Suprapubic skin (tissue), 4 donors: Measurements from ENCODE around the gene RFX2. TPM values are rescaled to one million over a fixed set of nuclear protein-coding genes. Genes with fewer than 3 reads are reported as not detected.
"Not testable (repeated sequence)": the region's sequence is repeated elsewhere in the genome, so short reads cannot be mapped to it uniquely, and the experiment has no call there.

ENCODE experiments used
- DNase-seq, 2 donors: peaks; one replicate each; pipeline ENCODE4 v3.0.0-alpha.2; 2019; ENCODE audit warnings: low spot score in 2 of 2
- H3K27ac ChIP-seq: fragments of 200-600 bp; sonication (generic); one replicate; pipeline ENCODE4 v1.5.1; 2019
- H3K27me3 ChIP-seq: fragments of 200-600 bp; sonication (generic); one replicate; pipeline ENCODE4 v1.5.1; 2019
- H3K36me3 ChIP-seq: fragments of 200-600 bp; sonication (generic); one replicate; pipeline ENCODE4 v1.5.1; 2019
- H3K4me1 ChIP-seq: fragments of 200-600 bp; sonication (generic); one replicate; pipeline ENCODE4 v1.5.1; 2019
- H3K4me3 ChIP-seq: fragments of 200-600 bp; sonication (generic); one replicate; pipeline ENCODE4 v1.5.1; 2019; ENCODE audit warnings: mild to moderate bottlenecking
- H3K9me3 ChIP-seq: fragments of 200-600 bp; sonication (generic); one replicate; pipeline ENCODE4 v1.5.1; 2019
- EP300 ChIP-seq: sonication (generic); formaldehyde crosslinking; IDR thresholded peaks from one replicate; pipeline ENCODE4 v1.6.1; 2017; ENCODE audit warnings: antibody characterized with exemption
- POLR2A ChIP-seq, 2 donors: fragments of 450-650 bp; IDR thresholded peaks; one replicate each; pipeline ENCODE4 v1.6.1; 2017; ENCODE audit warnings: antibody characterized with exemption in 2 of 2, mild to moderate bottlenecking in 2 of 2, moderate library complexity in 2 of 2
- POLR2AphosphoS5 ChIP-seq, 3 donors: sonication (generic); formaldehyde crosslinking; IDR thresholded peaks; one replicate each; pipeline ENCODE4 v1.6.1; 2017; ENCODE audit warnings: antibody characterized with exemption in 3 of 3
- WGBS: methylation state at CpG from one replicate; pipeline ENCODE4 v1.1.5; 2018; 5-methylcytosine and 5-hydroxymethylcytosine counted together
- total RNA-seq, 4 donors: library from RNA; depleted of rRNA; stranded (reverse); fragments of >200 nt; gene quantifications; one replicate each; pipeline ENCODE4 v1.1.0, GENCODE V29; 2016
- TF ChIP-seq, protein P1 (sequence below), 2 donors: fragments of 200-600 bp in 1 of 2; fragments of 450-650 bp in 1 of 2; sonication (generic) in 1 of 2; IDR thresholded peaks; one replicate each; pipeline ENCODE4 v1.5.1; 2016 to 2019; ENCODE audit warnings: antibody characterized with exemption in 2 of 2, mild to moderate bottlenecking in 1 of 2, moderate library complexity in 1 of 2

Gene RFX2
- total RNA-seq, 4 donors from 2014 or later = 28.8 to 62.0 (median 43.5) TPM

DNA sequence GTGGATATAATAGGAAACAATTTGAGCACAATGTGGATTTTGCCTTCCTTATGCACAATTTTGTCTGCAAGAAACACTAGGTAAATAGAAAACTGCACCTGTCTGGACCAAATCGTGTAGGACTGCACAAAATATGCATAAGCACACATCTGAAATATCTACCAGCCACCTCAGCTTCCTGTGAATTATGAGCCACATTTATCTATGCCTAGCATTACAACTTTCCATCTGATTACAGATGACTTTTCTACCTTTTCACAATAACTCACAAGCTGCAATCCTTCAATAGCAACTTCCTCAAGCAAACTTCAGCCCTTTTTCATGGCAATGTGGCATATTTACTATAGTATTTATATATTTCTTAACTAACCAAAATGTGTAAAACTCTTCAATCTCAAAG lies 5.7 kb upstream of the RFX2 start:
- Histone ChIP-seq H3K27ac (no peak overlapping the region), H3K9me3 (no peaks in the 10 kb centered on the region), H3K27me3 (no peaks in the 10 kb centered on the region), H3K4me1 (peaks cover 4% of the 10 kb centered on the region), H3K36me3 (no peaks in the 10 kb centered on the region), H3K4me3 (no peak overlapping the region)
- TF ChIP-seq EP300 (no peak), POLR2AphosphoS5 (IDR thresholded peaks at IDR 0.05) (no peak), POLR2A (IDR thresholded peaks at IDR 0.05) (no peak)
- TF ChIP-seq, protein P1, sequence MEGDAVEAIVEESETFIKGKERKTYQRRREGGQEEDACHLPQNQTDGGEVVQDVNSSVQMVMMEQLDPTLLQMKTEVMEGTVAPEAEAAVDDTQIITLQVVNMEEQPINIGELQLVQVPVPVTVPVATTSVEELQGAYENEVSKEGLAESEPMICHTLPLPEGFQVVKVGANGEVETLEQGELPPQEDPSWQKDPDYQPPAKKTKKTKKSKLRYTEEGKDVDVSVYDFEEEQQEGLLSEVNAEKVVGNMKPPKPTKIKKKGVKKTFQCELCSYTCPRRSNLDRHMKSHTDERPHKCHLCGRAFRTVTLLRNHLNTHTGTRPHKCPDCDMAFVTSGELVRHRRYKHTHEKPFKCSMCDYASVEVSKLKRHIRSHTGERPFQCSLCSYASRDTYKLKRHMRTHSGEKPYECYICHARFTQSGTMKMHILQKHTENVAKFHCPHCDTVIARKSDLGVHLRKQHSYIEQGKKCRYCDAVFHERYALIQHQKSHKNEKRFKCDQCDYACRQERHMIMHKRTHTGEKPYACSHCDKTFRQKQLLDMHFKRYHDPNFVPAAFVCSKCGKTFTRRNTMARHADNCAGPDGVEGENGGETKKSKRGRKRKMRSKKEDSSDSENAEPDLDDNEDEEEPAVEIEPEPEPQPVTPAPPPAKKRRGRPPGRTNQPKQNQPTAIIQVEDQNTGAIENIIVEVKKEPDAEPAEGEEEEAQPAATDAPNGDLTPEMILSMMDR (IDR thresholded peaks at IDR 0.05) = no peak
- no peak for DNase-seq
- WGBS = 45% methylated on average over 1 of the region's 1 CpG

DNA sequence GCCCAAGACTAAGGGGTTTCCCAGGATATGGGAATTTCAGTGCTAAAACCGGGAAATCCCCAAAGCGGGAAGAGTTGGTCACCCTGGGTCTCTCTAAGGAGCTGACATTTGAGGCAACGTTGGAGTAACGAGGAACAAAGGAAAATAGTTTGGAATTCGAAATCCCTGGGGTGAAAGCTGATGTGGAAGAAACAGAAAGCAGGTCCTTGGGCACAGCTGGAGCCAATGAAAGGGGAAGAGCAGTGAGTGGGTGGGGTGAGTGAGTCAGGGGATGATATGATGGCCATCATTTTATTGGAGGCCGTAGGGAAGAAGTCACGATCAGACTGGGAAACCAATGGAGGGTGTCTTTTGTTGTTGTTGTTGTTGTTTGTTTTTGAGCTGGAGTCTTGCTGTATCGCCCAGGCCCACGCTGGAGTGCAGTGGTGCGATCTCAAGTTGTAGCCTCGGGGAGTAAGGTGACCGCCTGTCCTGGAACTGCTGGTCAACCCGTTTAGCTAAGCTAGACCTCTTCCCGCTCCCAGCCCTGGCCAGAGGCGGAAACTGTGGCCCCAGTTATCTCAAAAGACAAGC lies 3.4 kb upstream of the RFX2 start:
- Histone ChIP-seq H3K4me1 (peaks cover 15% of the 10 kb centered on the region), H3K4me3 (no peak overlapping the region), H3K27me3 (no peaks in the 10 kb centered on the region), H3K27ac (no peak overlapping the region), H3K36me3 (no peaks in the 10 kb centered on the region), H3K9me3 (no peaks in the 10 kb centered on the region)
- TF ChIP-seq EP300 = no peak
- TF ChIP-seq POLR2AphosphoS5 (IDR thresholded peaks at IDR 0.05) = no peak
- TF ChIP-seq, protein P1 (IDR thresholded peaks at IDR 0.05) = no peak
- TF ChIP-seq POLR2A (IDR thresholded peaks at IDR 0.05) = no peak
- DNase-seq = no peak
- WGBS = 64% methylated on average over 15 of the region's 15 CpGs

DNA sequence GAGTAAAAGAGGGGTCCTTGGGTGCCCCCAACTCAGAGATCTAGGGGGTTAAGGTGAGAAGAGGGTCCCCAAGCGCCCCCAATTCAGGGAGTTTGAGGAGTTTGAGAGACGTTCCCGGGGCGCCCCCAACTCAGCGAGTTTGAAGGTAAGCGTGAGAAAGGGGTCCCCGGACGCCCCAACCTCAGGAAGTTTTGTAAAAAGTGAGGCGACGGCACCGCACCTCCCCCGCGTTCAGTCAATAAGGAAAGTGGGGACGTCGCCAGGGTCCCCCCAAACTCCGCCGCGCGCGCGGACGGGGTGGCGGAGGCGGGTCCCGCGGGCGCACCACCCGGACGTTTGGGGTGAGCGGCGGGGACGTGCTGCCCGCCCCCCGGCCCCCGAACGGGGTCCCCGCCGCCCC lies 353 bp downstream of the RFX2 start:
- no peaks in the 10 kb centered on the region for H3K9me3 ChIP-seq

DNA sequence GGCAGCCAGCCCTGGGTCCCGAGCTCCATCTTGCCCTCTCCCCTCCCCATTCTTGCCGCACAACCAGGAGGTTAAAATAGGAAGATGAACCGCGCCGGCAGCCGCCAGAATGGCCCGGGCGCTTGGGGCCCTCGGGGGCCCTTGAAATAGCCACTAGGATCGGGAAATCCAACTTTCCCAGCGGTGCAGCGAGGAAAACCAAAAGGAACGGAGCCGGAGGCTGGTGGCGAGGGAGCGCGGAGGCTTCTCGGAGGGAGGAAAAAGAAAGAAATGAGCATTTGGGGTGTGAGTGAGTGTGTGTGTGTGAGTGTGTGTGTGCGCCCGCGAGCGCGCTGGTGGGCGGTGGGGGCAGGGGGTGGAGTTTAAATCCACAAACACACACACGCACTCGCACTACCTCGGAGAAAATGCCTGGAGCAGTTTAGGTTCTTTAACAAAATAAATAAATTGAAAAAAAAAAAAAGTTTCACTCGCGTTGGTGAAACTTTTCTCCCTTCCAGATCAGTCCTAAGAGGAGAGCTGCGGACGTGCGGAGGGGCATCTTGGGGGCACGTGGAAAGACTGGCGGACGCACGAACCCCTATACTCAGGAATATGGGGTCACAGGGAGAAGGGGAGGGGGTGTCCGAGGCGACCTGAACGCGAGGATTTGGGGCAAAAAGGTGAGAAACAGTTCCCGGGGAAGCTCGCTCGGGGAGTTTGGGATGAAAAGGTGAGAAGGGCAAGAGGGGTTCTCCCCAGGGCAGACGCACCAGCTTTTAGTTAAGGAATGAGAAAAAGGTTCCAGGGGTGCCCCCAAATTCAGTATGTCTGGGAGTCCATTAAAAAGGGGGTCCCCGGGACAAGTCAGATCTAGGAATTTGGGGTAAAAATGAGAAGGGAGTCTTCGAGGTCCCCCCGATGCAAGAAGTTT lies 1.3 kb downstream of the RFX2 start:
- H3K4me1 ChIP-seq = peaks cover 40% of the 10 kb centered on the region
- no peaks in the 10 kb centered on the region for H3K27me3 ChIP-seq
- peak overlapping the region; percentile 88 for H3K27ac ChIP-seq
- DNase-seq = peak in 1 of 2 donors; percentile 88
- H3K9me3 ChIP-seq = no peaks in the 10 kb centered on the region
- peak overlapping the region; percentile 91 for H3K4me3 ChIP-seq
- under 1% methylated on average over 47 of the region's 47 CpGs for WGBS
- H3K36me3 ChIP-seq = no peaks in the 10 kb centered on the region
- TF ChIP-seq POLR2A (IDR thresholded peaks at IDR 0.05) = peak in 1 of 2 donors; percentile 30
- peak in 2 of 3 donors; percentile 29 to 52 for TF ChIP-seq POLR2AphosphoS5 (IDR thresholded peaks at IDR 0.05)
- TF ChIP-seq EP300 = no peak
- TF ChIP-seq, protein P1 (IDR thresholded peaks at IDR 0.05) = no peak

More for the DNA sequence above, 353 bp downstream of the RFX2 start:
- Histone ChIP-seq H3K4me3 (peak overlapping the region; percentile 91), H3K36me3 (no peaks in the 10 kb centered on the region), H3K27ac (peak overlapping the region; percentile 88), H3K4me1 (peaks cover 32% of the 10 kb centered on the region), H3K27me3 (no peaks in the 10 kb centered on the region)
- TF ChIP-seq, protein P1 (IDR thresholded peaks at IDR 0.05) = no peak
- TF ChIP-seq POLR2AphosphoS5 (IDR thresholded peaks at IDR 0.05) (no peak), POLR2A (IDR thresholded peaks at IDR 0.05) (no peak), EP300 (no peak)
- 0% methylated on average over 26 of the region's 38 CpGs for WGBS
- DNase-seq = peak; percentile 79 to 84

DNA sequence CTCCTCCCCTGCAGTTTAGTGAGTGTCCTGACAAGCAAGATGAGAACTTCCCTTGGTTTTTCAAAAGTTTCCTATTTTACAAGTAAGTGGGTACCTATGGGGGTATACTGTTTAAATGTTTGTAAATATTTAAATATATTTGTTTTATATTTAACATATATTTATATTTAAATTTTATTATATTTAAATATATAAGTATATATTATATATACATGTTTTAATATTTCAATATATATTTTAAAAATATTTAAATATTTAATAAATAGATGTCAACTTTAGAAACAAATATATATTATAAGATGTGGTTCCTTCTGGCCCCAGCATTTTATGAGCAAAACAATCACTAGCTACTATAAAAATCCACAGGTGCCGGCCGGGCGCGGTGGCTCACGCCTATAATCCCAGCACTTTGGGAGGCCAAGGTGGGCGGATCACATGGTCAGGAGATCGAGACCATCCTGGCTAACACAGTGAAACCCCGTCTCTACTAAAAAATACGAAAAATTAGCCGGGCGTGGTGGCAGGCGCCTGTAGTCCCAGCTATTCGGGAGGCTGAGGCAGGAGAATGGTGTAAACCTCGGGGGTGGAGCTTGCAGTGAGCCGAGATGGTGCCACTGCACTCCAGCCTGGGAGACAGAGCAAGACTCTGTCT lies 3.5 kb downstream of the RFX2 start:
- H3K9me3 ChIP-seq, H3K4me3 ChIP-seq, H3K27me3 ChIP-seq, DNase-seq, H3K36me3 ChIP-seq: not testable (repeated sequence)
- Histone ChIP-seq H3K27ac (peak overlapping the region; percentile 24), H3K4me1 (peaks cover 58% of the 10 kb centered on the region)
- WGBS = 88% methylated on average over 15 of the region's 15 CpGs
